Measurements from ENCODE around the gene FKTN.

DNA sequence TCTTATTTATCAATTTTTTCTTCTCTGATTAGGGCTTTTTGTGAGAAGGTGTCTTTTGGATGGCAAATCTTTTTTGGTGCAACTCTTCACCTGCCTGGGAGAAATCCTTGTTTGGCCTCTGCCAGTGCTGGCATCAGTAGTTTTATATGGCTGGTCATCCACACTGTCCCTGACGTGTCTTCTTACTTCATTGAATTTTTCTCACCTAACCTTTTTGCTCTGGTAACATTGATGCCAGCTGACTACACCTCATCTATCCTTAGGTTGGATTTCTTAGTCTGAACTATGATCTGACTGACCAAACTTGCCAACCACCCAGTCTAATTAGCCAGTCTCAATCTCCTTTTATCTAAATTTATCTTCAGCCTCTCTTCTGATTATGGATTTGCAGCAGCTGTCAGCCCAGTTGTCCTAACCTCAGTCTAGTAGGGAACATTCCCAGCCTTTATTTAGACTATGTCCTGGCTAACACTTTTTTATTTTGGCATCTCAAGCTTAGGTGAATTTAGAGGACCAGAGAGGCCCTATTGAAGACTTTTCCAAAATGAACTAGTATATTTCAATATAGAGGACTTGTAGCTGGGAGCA lies 125.9 kb downstream of the FKTN start:
- TF ChIP-seq, protein P1, sequence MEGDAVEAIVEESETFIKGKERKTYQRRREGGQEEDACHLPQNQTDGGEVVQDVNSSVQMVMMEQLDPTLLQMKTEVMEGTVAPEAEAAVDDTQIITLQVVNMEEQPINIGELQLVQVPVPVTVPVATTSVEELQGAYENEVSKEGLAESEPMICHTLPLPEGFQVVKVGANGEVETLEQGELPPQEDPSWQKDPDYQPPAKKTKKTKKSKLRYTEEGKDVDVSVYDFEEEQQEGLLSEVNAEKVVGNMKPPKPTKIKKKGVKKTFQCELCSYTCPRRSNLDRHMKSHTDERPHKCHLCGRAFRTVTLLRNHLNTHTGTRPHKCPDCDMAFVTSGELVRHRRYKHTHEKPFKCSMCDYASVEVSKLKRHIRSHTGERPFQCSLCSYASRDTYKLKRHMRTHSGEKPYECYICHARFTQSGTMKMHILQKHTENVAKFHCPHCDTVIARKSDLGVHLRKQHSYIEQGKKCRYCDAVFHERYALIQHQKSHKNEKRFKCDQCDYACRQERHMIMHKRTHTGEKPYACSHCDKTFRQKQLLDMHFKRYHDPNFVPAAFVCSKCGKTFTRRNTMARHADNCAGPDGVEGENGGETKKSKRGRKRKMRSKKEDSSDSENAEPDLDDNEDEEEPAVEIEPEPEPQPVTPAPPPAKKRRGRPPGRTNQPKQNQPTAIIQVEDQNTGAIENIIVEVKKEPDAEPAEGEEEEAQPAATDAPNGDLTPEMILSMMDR (IDR thresholded peaks at IDR 0.05; ENCODE audit: low read depth, low read length): no peak
- no peak for TF ChIP-seq POLR2A (IDR thresholded peaks at IDR 0.05; ENCODE audit: extremely low read depth, insufficient read length)
